Fibroblast of lung (primary cell): ENCODE data around the gene DNAH10. TPM values are rescaled to one million over a fixed set of nuclear protein-coding genes. Genes with fewer than 3 reads are reported as not detected.

Source experiments
- DNase-seq, 2 donors: peaks; one replicate each; pipeline versions ENCODE4 v3.0.0 to v3.0.0-alpha.2; 2010; ENCODE audit warnings: low read depth in 2 of 2
- H2AFZ ChIP-seq: 2 replicates; pipeline ENCODE4 v1.5.1; 2012; ENCODE audit warnings: low read length, control low read depth, inconsistent platforms
- H3K27ac ChIP-seq: 2 replicates; pipeline ENCODE4 v1.5.1; 2011; ENCODE audit warnings: low read length, control low read depth; ENCODE audit not compliant: insufficient read depth
- H3K27me3 ChIP-seq: 2 replicates; pipeline ENCODE4 v1.5.1; 2011; ENCODE audit warnings: mild to moderate bottlenecking, low read length; ENCODE audit not compliant: control insufficient read depth, insufficient read depth
- H3K36me3 ChIP-seq: 2 replicates; pipeline ENCODE4 v1.5.1; 2011; ENCODE audit warnings: low read length; ENCODE audit not compliant: control insufficient read depth, insufficient read depth
- H3K4me1 ChIP-seq: 2 replicates; pipeline ENCODE4 v1.5.1; 2011; ENCODE audit warnings: low read length; ENCODE audit not compliant: control insufficient read depth, insufficient read depth; ENCODE audit errors: extremely low read depth
- H3K4me2 ChIP-seq: 2 replicates; pipeline ENCODE4 v1.5.1; 2011; ENCODE audit warnings: low read length, control low read depth; ENCODE audit not compliant: insufficient read depth; ENCODE audit errors: extremely low read depth
- H3K4me3 ChIP-seq, 4 experiments: fragments of 200-600 bp in 1 of 4; sonication (generic) in 1 of 4; replicated peaks in 1 of 4; 2 replicates each; pipeline ENCODE4 v1.5.1; 2011 to 2016; ENCODE audit warnings: low read length in 4 of 4, low read depth in 3 of 4, mild to moderate bottlenecking in 3 of 4, control low read depth in 2 of 4, inconsistent platforms in 1 of 4, mixed read lengths in 1 of 4; ENCODE audit not compliant: insufficient read depth in 1 of 4; ENCODE audit errors: control extremely low read depth in 1 of 4
- H3K79me2 ChIP-seq: 2 replicates; pipeline ENCODE4 v1.5.1; 2012; ENCODE audit warnings: mild to moderate bottlenecking, low read length, inconsistent platforms; ENCODE audit not compliant: control insufficient read depth, insufficient read depth
- H3K9ac ChIP-seq: 2 replicates; pipeline ENCODE4 v1.5.1; 2011; ENCODE audit warnings: mild to moderate bottlenecking, low read length, control low read depth; ENCODE audit not compliant: insufficient read depth
- H3K9me3 ChIP-seq: 2 replicates; pipeline ENCODE4 v1.5.1; 2012; ENCODE audit warnings: low read depth, low read length; ENCODE audit not compliant: control insufficient read depth, insufficient read depth
- H4K20me1 ChIP-seq: 2 replicates; pipeline ENCODE4 v1.5.1; 2011; ENCODE audit warnings: low read length; ENCODE audit not compliant: control insufficient read depth, insufficient read depth; ENCODE audit errors: extremely low read depth
- EZH2 ChIP-seq: IDR thresholded peaks from 2 replicates; pipeline ENCODE4 v1.5.1; 2012; ENCODE audit warnings: low read length, control low read depth, mild to moderate bottlenecking; ENCODE audit errors: missing control alignments
- polyA plus RNA-seq, 2 donors: library from polyadenylated mRNA; depleted of rRNA in 1 of 2; stranded (reverse) in 1 of 2; unstranded in 1 of 2; fragments of >200 nt; gene quantifications; 2 replicates each; pipeline ENCODE4 v1.2.1, GENCODE V29; 2011 to 2012; ENCODE audit warnings: missing spikeins in 1 of 2
- total RNA-seq: library from RNA; depleted of rRNA; stranded (reverse); fragments of >200 nt; gene quantifications from 2 replicates; pipeline ENCODE4 v1.2.1, GENCODE V29; 2014
- TF ChIP-seq, protein P1 (sequence below), 2 donors: IDR thresholded peaks in 1 of 2; conservative IDR thresholded peaks in 1 of 2; 1 replicate in 1 of 2; 2 replicates in 1 of 2; pipeline ENCODE4 v1.5.1; 2011 to 2012; ENCODE audit warnings: low read length in 2 of 2, control low read depth in 1 of 2, inconsistent platforms in 1 of 2, low read depth in 1 of 2, mild to moderate bottlenecking in 1 of 2

DNAH10 gene
- total and polyA plus RNA-seq, 2 donors (not counting 1 experiment from before 2014, with no cell fraction given), result 0.06 to 0.33 TPM

DNA sequence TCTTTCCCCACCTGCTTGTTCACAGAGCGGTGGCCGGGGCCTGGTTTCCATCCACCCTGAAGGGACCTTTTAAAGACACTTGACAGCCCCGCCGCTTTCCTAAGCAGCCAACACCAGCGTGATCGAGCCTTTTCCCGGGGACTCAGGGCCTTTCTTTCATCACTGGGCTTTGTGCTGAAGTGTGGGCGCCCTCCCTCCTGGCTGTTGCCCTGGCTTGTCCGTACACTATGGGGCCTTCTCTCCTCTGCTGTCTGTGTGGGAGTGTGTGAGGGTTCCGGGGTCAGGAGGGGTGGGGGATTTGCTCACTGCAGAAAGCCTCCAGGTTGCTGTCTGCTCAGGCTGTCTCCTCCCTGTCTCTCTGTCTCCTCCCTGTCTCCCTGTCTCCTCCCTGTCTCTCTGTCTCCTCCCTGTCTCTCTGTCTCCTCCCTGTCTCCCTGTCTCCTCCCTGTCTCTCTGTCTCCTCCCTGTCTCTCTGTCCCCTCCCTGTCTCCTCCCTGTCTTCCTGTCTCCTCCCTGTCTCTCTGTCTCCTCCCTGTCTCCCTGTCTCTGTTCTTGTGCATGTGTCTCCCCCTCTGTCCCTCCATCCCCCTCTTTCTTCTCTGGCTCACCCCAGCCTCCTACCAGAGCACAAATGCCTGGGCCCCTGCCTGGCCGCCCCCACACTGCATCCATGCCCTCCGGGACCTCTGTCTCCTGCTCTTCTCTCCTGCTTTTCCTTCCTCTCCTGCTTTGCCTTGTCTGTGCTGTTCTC lies 145.8 kb downstream of the DNAH10 start:
- Histone ChIP-seq H3K79me2 (no peaks in the 10 kb centered on the region), H3K4me2 (no peak overlapping the region), H4K20me1 (no peaks in the 10 kb centered on the region), H3K27ac (no peak overlapping the region), H3K9ac (no peak overlapping the region), H2AFZ (peak overlapping the region; percentile 45), H3K36me3 (no peaks in the 10 kb centered on the region), H3K9me3 (no peaks in the 10 kb centered on the region), H3K27me3 (peaks cover 8% of the 10 kb centered on the region), H3K4me1 (no peaks in the 10 kb centered on the region), H3K4me3 (no peak overlapping the region)
- TF ChIP-seq EZH2, result no peak
- DNase-seq, result no peak

DNA sequence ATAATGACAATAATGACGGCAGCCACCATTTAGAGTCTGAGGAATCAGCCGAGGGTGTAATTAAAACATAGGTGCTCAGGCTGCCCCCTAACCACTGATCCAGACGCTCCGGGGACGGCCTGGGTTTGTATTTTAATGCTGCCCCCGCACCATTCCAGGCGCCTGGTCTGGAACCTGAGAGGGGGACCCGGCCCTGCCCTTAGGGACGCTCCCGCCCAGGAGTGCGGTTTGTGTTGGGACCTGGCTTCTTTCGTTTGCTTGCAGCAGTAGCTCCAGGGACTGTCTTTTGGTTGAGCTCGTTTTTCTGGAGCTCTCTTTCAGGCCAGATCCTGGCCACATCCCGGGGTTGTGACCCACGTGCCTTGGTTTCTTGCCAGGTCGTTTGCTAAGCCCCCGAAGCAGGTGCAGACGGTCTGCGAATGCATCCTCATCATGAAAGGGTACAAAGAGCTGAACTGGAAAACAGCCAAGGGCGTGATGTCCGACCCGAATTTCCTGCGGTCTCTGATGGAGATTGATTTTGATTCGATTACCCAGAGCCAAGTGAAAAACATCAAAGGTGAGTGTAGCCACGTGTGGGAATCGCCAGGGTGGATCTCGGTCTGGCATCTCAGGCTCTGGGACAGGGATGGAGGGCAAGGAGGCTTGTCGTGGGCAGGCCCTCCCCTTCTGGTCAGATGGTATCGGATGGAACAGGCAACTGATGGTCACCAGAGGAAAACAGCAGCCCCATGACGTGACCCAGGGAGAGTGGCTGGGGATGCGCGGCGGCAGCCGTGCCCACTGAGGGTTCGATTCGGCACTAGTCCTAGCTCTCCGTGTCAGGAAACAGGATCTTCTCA lies 147.0 kb downstream of the DNAH10 start:
- Histone ChIP-seq H4K20me1 (no peaks in the 10 kb centered on the region), H3K9ac (no peak overlapping the region), H3K27ac (no peak overlapping the region), H3K4me1 (no peaks in the 10 kb centered on the region), H3K27me3 (peaks cover 7% of the 10 kb centered on the region), H3K4me2 (no peak overlapping the region), H3K36me3 (no peaks in the 10 kb centered on the region), H3K9me3 (no peaks in the 10 kb centered on the region), H2AFZ (no peak overlapping the region), H3K4me3 (no peak overlapping the region), H3K79me2 (no peaks in the 10 kb centered on the region)
- DNase-seq, result no peak
- TF ChIP-seq, protein P1, sequence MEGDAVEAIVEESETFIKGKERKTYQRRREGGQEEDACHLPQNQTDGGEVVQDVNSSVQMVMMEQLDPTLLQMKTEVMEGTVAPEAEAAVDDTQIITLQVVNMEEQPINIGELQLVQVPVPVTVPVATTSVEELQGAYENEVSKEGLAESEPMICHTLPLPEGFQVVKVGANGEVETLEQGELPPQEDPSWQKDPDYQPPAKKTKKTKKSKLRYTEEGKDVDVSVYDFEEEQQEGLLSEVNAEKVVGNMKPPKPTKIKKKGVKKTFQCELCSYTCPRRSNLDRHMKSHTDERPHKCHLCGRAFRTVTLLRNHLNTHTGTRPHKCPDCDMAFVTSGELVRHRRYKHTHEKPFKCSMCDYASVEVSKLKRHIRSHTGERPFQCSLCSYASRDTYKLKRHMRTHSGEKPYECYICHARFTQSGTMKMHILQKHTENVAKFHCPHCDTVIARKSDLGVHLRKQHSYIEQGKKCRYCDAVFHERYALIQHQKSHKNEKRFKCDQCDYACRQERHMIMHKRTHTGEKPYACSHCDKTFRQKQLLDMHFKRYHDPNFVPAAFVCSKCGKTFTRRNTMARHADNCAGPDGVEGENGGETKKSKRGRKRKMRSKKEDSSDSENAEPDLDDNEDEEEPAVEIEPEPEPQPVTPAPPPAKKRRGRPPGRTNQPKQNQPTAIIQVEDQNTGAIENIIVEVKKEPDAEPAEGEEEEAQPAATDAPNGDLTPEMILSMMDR (conservative IDR thresholded peaks at IDR 0.05 in 1 of 2, IDR thresholded peaks at IDR 0.05 in 1 of 2; ENCODE audit: low read depth in 1 of 2, low read length in 2 of 2), result no peak
- no peak for TF ChIP-seq EZH2

DNA sequence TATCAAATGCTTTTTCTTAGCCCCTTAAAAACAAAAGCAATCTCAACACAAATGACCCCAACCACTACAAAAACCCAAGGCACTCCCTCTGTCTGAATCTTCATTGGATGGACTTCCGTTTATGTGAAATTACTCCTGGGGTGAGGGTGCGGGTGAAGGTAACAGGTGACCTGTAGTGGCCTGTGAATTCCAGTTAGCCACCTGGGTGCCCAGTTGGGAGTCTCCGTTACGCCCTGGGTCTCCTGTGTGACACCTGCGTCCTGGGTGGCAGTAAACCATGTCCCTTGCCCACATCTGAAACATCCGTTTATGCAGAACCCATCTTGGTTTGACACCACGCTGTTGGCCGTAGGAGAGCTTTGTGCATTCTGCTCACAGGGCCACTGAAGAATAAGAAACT lies 148.0 kb downstream of the DNAH10 start:
- no peak overlapping the region for H3K27ac ChIP-seq
- no peaks in the 10 kb centered on the region for H3K4me1 ChIP-seq
- no peaks in the 10 kb centered on the region for H3K79me2 ChIP-seq
- H3K9ac ChIP-seq, result no peak overlapping the region
- H4K20me1 ChIP-seq, result no peaks in the 10 kb centered on the region
- no peak for DNase-seq
- no peaks in the 10 kb centered on the region for H3K36me3 ChIP-seq
- H3K9me3 ChIP-seq, result no peaks in the 10 kb centered on the region
- H3K4me3 ChIP-seq, result no peak overlapping the region
- H2AFZ ChIP-seq, result no peak overlapping the region
- no peak overlapping the region for H3K4me2 ChIP-seq
- no peaks in the 10 kb centered on the region for H3K27me3 ChIP-seq
- TF ChIP-seq, protein P1 (conservative IDR thresholded peaks at IDR 0.05 in 1 of 2, IDR thresholded peaks at IDR 0.05 in 1 of 2; ENCODE audit: low read depth in 1 of 2, low read length in 2 of 2), result no peak
- no peak for TF ChIP-seq EZH2
